ENCODE data around the gene TTC39A.

DNA sequence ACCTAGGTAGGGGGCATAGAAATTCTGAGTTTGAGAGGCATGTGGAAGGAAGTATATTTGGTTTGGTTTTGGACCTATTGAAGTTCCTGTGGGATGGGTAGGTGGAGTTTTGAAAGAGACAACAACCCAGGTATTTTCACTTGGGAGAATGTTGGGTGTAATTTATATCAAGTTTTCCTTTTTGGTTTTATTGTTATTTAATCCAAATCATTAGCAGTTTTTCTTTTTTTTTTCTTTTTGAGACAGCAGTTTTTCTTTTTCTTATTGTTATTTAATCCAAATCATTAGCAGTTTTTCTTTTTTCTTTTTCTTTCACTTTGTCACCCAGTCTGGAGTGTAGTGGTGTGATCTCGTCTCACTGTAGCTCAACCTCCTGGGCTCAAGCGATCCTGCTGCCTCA lies 64.2 kb downstream of the TTC39A start:
- TF ChIP-seq, protein P1, sequence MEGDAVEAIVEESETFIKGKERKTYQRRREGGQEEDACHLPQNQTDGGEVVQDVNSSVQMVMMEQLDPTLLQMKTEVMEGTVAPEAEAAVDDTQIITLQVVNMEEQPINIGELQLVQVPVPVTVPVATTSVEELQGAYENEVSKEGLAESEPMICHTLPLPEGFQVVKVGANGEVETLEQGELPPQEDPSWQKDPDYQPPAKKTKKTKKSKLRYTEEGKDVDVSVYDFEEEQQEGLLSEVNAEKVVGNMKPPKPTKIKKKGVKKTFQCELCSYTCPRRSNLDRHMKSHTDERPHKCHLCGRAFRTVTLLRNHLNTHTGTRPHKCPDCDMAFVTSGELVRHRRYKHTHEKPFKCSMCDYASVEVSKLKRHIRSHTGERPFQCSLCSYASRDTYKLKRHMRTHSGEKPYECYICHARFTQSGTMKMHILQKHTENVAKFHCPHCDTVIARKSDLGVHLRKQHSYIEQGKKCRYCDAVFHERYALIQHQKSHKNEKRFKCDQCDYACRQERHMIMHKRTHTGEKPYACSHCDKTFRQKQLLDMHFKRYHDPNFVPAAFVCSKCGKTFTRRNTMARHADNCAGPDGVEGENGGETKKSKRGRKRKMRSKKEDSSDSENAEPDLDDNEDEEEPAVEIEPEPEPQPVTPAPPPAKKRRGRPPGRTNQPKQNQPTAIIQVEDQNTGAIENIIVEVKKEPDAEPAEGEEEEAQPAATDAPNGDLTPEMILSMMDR (IDR thresholded peaks at IDR 0.05), result no peak
- no peak for TF ChIP-seq EP300 (IDR thresholded peaks at IDR 0.05)
- TF ChIP-seq, protein P2, sequence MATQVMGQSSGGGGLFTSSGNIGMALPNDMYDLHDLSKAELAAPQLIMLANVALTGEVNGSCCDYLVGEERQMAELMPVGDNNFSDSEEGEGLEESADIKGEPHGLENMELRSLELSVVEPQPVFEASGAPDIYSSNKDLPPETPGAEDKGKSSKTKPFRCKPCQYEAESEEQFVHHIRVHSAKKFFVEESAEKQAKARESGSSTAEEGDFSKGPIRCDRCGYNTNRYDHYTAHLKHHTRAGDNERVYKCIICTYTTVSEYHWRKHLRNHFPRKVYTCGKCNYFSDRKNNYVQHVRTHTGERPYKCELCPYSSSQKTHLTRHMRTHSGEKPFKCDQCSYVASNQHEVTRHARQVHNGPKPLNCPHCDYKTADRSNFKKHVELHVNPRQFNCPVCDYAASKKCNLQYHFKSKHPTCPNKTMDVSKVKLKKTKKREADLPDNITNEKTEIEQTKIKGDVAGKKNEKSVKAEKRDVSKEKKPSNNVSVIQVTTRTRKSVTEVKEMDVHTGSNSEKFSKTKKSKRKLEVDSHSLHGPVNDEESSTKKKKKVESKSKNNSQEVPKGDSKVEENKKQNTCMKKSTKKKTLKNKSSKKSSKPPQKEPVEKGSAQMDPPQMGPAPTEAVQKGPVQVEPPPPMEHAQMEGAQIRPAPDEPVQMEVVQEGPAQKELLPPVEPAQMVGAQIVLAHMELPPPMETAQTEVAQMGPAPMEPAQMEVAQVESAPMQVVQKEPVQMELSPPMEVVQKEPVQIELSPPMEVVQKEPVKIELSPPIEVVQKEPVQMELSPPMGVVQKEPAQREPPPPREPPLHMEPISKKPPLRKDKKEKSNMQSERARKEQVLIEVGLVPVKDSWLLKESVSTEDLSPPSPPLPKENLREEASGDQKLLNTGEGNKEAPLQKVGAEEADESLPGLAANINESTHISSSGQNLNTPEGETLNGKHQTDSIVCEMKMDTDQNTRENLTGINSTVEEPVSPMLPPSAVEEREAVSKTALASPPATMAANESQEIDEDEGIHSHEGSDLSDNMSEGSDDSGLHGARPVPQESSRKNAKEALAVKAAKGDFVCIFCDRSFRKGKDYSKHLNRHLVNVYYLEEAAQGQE (IDR thresholded peaks at IDR 0.05), result no peak
- TF ChIP-seq RAD21 (conservative IDR thresholded peaks at IDR 0.05 in 1 of 2, IDR thresholded peaks at IDR 0.05 in 1 of 2), result no peak
- no peak for TF ChIP-seq MAX (IDR thresholded peaks at IDR 0.05)
- TF ChIP-seq MAZ (IDR thresholded peaks at IDR 0.05; ENCODE audit: borderline replicate concordance, low read depth, low read length), result no peak
- TF ChIP-seq, protein P3, sequence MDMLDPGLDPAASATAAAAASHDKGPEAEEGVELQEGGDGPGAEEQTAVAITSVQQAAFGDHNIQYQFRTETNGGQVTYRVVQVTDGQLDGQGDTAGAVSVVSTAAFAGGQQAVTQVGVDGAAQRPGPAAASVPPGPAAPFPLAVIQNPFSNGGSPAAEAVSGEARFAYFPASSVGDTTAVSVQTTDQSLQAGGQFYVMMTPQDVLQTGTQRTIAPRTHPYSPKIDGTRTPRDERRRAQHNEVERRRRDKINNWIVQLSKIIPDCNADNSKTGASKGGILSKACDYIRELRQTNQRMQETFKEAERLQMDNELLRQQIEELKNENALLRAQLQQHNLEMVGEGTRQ (IDR thresholded peaks at IDR 0.05), result no peak
- TF ChIP-seq, protein P4, sequence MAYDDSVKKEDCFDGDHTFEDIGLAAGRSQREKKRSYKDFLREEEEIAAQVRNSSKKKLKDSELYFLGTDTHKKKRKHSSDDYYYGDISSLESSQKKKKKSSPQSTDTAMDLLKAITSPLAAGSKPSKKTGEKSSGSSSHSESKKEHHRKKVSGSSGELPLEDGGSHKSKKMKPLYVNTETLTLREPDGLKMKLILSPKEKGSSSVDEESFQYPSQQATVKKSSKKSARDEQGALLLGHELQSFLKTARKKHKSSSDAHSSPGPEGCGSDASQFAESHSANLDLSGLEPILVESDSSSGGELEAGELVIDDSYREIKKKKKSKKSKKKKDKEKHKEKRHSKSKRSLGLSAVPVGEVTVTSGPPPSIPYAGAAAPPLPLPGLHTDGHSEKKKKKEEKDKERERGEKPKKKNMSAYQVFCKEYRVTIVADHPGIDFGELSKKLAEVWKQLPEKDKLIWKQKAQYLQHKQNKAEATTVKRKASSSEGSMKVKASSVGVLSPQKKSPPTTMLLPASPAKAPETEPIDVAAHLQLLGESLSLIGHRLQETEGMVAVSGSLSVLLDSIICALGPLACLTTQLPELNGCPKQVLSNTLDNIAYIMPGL (CRISPR knock-in tag; IDR thresholded peaks at IDR 0.05; ENCODE audit: borderline replicate concordance), result no peak
- no peak for TF ChIP-seq JUN (IDR thresholded peaks at IDR 0.05)
- TF ChIP-seq MAFK (IDR thresholded peaks at IDR 0.05; ENCODE audit: partially characterized antibody), result no peak
